ENCODE results near the gene MRPL48. TPM values are rescaled to one million over a fixed set of nuclear protein-coding genes. Genes with fewer than 3 reads are reported as not detected.

The MRPL48 gene
- total RNA-seq, 6 experiments from 2014 or later: 15.9 to 26.7 (median 18.2) TPM

DNA sequence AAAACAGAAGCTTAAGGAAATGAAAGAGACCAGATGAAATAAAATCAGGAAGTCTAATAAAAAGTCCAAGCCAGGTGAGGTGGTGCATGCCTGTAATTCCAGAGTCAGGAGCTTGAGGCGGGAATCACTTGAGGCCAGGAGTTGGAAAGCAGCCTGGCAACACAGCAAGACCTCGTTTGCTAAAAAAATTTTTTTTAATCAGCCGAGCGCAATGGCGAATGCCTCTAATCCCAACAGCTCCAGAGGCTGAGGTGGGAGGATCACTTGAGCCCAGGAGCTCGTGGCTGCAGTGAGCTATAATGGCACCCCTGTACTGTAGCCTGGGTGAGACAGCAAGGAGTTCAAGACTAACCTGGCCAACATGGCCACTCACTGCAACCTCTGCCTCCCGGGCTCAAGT is 34.8 kb upstream of the MRPL48 start:
- DNase-seq (no peak), ATAC-seq (no peak)
- no peaks in the 10 kb centered on the region for H3K27me3 ChIP-seq
- intact Hi-C loops (cut with DNase I): no loop called here
- H3K27ac ChIP-seq: no peak overlapping the region
- no peak overlapping the region for H3K4me3 ChIP-seq
- TF ChIP-seq, protein P1, sequence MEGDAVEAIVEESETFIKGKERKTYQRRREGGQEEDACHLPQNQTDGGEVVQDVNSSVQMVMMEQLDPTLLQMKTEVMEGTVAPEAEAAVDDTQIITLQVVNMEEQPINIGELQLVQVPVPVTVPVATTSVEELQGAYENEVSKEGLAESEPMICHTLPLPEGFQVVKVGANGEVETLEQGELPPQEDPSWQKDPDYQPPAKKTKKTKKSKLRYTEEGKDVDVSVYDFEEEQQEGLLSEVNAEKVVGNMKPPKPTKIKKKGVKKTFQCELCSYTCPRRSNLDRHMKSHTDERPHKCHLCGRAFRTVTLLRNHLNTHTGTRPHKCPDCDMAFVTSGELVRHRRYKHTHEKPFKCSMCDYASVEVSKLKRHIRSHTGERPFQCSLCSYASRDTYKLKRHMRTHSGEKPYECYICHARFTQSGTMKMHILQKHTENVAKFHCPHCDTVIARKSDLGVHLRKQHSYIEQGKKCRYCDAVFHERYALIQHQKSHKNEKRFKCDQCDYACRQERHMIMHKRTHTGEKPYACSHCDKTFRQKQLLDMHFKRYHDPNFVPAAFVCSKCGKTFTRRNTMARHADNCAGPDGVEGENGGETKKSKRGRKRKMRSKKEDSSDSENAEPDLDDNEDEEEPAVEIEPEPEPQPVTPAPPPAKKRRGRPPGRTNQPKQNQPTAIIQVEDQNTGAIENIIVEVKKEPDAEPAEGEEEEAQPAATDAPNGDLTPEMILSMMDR (IDR thresholded peaks at IDR 0.05): no peak
- no peak for TF ChIP-seq POLR2A (IDR thresholded peaks at IDR 0.05)
- peaks cover 0 to 53% (median 6%) of the 10 kb centered on the region in 4 donors for H3K4me1 ChIP-seq
- H3K36me3 ChIP-seq: no peaks in the 10 kb centered on the region
- 100% methylated on average over 1 of the region's 7 CpGs for WGBS (ENCODE audit: insufficient coverage, low coverage, low lambda C conversion rate, missing lambda C conversion rate)
- H3K9me3 ChIP-seq: no peaks in the 10 kb centered on the region

GRCh38 chr11:73753938-73754337 is 33.7 kb upstream of the MRPL48 start:
- no peak overlapping the region for H3K27ac ChIP-seq
- DNase-seq: no peak

DNA sequence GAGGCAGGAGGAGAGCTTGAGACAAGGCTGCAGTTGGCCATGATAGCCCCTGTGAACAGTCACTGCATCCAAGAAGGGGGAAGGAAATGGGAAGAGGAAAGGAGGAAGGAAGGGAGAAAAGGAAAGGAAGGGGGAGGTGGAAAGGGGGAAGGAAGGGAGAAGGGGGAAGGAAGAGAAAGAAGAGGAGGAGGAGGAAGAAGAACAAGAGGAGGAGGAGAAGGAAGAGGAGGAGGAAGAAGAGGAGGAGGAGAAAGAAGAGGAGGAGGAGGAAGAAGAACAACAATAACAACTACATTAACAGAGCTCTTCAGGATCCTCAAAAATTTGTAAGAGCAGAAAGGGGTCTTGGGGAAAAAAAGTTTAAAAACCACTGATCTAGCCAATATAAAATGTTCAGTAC is 32.0 kb upstream of the MRPL48 start:
- intact Hi-C loops (cut with DNase I): no loop called here
- H3K4me1 ChIP-seq: peaks cover 0 to 51% (median 9%) of the 10 kb centered on the region in 4 donors

More at GRCh38 chr11:73753938-73754337, 33.7 kb upstream of the MRPL48 start:
- ATAC-seq: peak in 3 of 4 donors; percentile 51 to 72 (median 59)
- Histone ChIP-seq H3K27me3 (no peaks in the 10 kb centered on the region), H3K4me1 (peaks cover 0 to 55% (median 13%) of the 10 kb centered on the region in 4 donors), H3K4me3 (no peak overlapping the region), H3K36me3 (no peaks in the 10 kb centered on the region), H3K9me3 (no peaks in the 10 kb centered on the region)
- 15% methylated on average over 1 of the region's 1 CpG for WGBS (ENCODE audit: insufficient coverage, low coverage, low lambda C conversion rate, missing lambda C conversion rate)
- TF ChIP-seq, protein P1 (IDR thresholded peaks at IDR 0.05): no peak
- no peak for TF ChIP-seq POLR2A (IDR thresholded peaks at IDR 0.05)
- intact Hi-C loops (cut with DNase I): no loop called here

GRCh38 chr11:73757598-73757997 is 30.1 kb upstream of the MRPL48 start:
- Histone ChIP-seq H3K36me3 (no peaks in the 10 kb centered on the region), H3K27me3 (no peaks in the 10 kb centered on the region), H3K27ac (no peak overlapping the region), H3K4me1 (peaks cover 0 to 41% (median 7%) of the 10 kb centered on the region in 4 donors), H3K4me3 (no peak overlapping the region), H3K9me3 (no peaks in the 10 kb centered on the region)
- WGBS (ENCODE audit: insufficient coverage, low coverage, low lambda C conversion rate, missing lambda C conversion rate): 50% methylated on average over 5 of the region's 5 CpGs
- intact Hi-C loops (cut with DNase I): no loop called here
- DNase-seq (no peak), ATAC-seq (no peak)
- TF ChIP-seq, protein P1 (IDR thresholded peaks at IDR 0.05): no peak
- TF ChIP-seq POLR2A (IDR thresholded peaks at IDR 0.05): no peak

More for the DNA sequence above, 32.0 kb upstream of the MRPL48 start:
- Histone ChIP-seq H3K9me3 (no peaks in the 10 kb centered on the region), H3K27me3 (no peaks in the 10 kb centered on the region), H3K36me3 (no peaks in the 10 kb centered on the region), H3K4me3 (no peak overlapping the region), H3K27ac (no peak overlapping the region)
- no peak for ATAC-seq
- DNase-seq: no peak
- no peak for TF ChIP-seq POLR2A (IDR thresholded peaks at IDR 0.05)
- TF ChIP-seq, protein P1 (IDR thresholded peaks at IDR 0.05): no peak

DNA sequence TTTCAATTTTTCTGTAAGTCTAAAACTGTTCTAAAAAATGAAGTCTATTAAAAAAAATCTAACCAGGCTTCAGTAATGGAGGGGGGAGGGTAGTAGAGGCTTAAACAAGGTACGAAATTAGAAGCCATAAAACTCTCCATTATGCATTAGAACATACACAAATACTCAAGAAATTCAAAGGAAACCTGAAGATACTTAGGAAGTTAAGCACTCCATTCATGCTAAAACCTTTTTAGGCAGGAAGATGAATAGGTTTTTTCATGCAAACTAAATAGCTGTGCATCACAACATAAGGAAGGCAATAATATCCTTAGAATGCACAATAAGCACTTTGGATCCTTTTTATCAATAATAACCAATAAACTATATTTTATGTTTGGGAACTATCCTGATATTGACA is 29.2 kb upstream of the MRPL48 start:
- ATAC-seq: no peak
- H3K4me1 ChIP-seq: peaks cover 0 to 38% (median 7%) of the 10 kb centered on the region in 4 donors
- intact Hi-C loops (cut with DNase I): no loop called here

More for the DNA sequence above, 29.2 kb upstream of the MRPL48 start:
- 75% methylated on average over 1 of the region's 1 CpG for WGBS (ENCODE audit: insufficient coverage, low coverage, low lambda C conversion rate, missing lambda C conversion rate)
- H3K9me3 ChIP-seq: no peaks in the 10 kb centered on the region
- DNase-seq: no peak
- H3K36me3 ChIP-seq: no peaks in the 10 kb centered on the region
- H3K27ac ChIP-seq: no peak overlapping the region
- no peak for TF ChIP-seq POLR2A (IDR thresholded peaks at IDR 0.05)
- TF ChIP-seq, protein P1 (IDR thresholded peaks at IDR 0.05): no peak
- H3K27me3 ChIP-seq: no peaks in the 10 kb centered on the region
- H3K4me3 ChIP-seq: peak overlapping the region in 2 of 3 donors; percentile 83 to 98
